ENCODE results near the gene MYO18B. TPM values are rescaled to one million over a fixed set of nuclear protein-coding genes. Genes with fewer than 3 reads are reported as not detected.

MYO18B gene
- total and polyA plus RNA-seq, 9 donors: 47.3 to 92.1 (median 74.7) TPM

- Histone ChIP-seq H3K27ac (ENCODE audit: low read length) (no peak overlapping the region), H3K4me1 (ENCODE audit: control insufficient read depth, insufficient read depth, low read length) (no peaks in the 10 kb centered on the region), H3K4me3 (ENCODE audit: low read length) (no peak overlapping the region), H3K9me3 (replicated peaks; ENCODE audit: control insufficient read depth, low read depth, low read length) (no peaks in the 10 kb centered on the region), H3K27me3 (ENCODE audit: control insufficient read depth, insufficient read depth, low read length) (peaks cover 3% of the 10 kb centered on the region), H3K36me3 (ENCODE audit: control insufficient read depth, insufficient read depth, low read length) (peaks cover 35% of the 10 kb centered on the region)
- DNase-seq: no peak
- 94% methylated on average over 2 of the region's 7 CpGs for WGBS (ENCODE audit: insufficient coverage)
These were observed 74.6 kb downstream of the MYO18B start for GRCh38 chr22:25816522-25817059.

- no peak for DNase-seq
- H3K27ac ChIP-seq (ENCODE audit: low read length): no peak overlapping the region
- no peaks in the 10 kb centered on the region for H3K9me3 ChIP-seq (replicated peaks; ENCODE audit: control insufficient read depth, low read depth, low read length)
- peaks cover 28% of the 10 kb centered on the region for H3K36me3 ChIP-seq (ENCODE audit: control insufficient read depth, insufficient read depth, low read length)
- no peaks in the 10 kb centered on the region for H3K4me1 ChIP-seq (ENCODE audit: control insufficient read depth, insufficient read depth, low read length)
- H3K4me3 ChIP-seq (ENCODE audit: low read length): no peak overlapping the region
- peaks cover 3% of the 10 kb centered on the region for H3K27me3 ChIP-seq (ENCODE audit: control insufficient read depth, insufficient read depth, low read length)
- WGBS (ENCODE audit: insufficient coverage): 82% methylated on average over 4 of the region's 5 CpGs
These were observed 75.3 kb downstream of the MYO18B start for GRCh38 chr22:25817092-25817943.

GRCh38 chr22:25818541-25818940 lies 76.6 kb downstream of the MYO18B start:
- 85% methylated on average over 2 of the region's 4 CpGs for WGBS (ENCODE audit: insufficient coverage)
- H3K27me3 ChIP-seq (ENCODE audit: control insufficient read depth, insufficient read depth, low read length): peaks cover 3% of the 10 kb centered on the region
- peaks cover 28% of the 10 kb centered on the region for H3K36me3 ChIP-seq (ENCODE audit: control insufficient read depth, insufficient read depth, low read length)
- no peak overlapping the region for H3K27ac ChIP-seq (ENCODE audit: low read length)
- no peaks in the 10 kb centered on the region for H3K4me1 ChIP-seq (ENCODE audit: control insufficient read depth, insufficient read depth, low read length)
- no peak for DNase-seq
- no peaks in the 10 kb centered on the region for H3K9me3 ChIP-seq (replicated peaks; ENCODE audit: control insufficient read depth, low read depth, low read length)
- no peak overlapping the region for H3K4me3 ChIP-seq (ENCODE audit: low read length)

GRCh38 chr22:25822344-25822743 lies 80.4 kb downstream of the MYO18B start:
- peaks cover 46% of the 10 kb centered on the region for H3K36me3 ChIP-seq (ENCODE audit: control insufficient read depth, insufficient read depth, low read length)
- 91% methylated on average over 6 of the region's 6 CpGs for WGBS (ENCODE audit: insufficient coverage)

GRCh38 chr22:25823276-25823675 lies 81.3 kb downstream of the MYO18B start:
- Histone ChIP-seq H3K9me3 (replicated peaks; ENCODE audit: control insufficient read depth, low read depth, low read length) (no peaks in the 10 kb centered on the region), H3K27ac (ENCODE audit: low read length) (no peak overlapping the region), H3K4me1 (ENCODE audit: control insufficient read depth, insufficient read depth, low read length) (no peaks in the 10 kb centered on the region), H3K27me3 (ENCODE audit: control insufficient read depth, insufficient read depth, low read length) (peaks cover 2% of the 10 kb centered on the region), H3K4me3 (ENCODE audit: low read length) (no peak overlapping the region), H3K36me3 (ENCODE audit: control insufficient read depth, insufficient read depth, low read length) (peaks cover 46% of the 10 kb centered on the region)
- 71% methylated on average over 7 of the region's 15 CpGs for WGBS (ENCODE audit: insufficient coverage)
- DNase-seq: no peak

More at GRCh38 chr22:25822344-25822743, 80.4 kb downstream of the MYO18B start:
- H3K4me1 ChIP-seq (ENCODE audit: control insufficient read depth, insufficient read depth, low read length): no peaks in the 10 kb centered on the region
- H3K27me3 ChIP-seq (ENCODE audit: control insufficient read depth, insufficient read depth, low read length): peaks cover 4% of the 10 kb centered on the region
- H3K4me3 ChIP-seq (ENCODE audit: low read length): no peak overlapping the region
- no peak for DNase-seq
- no peaks in the 10 kb centered on the region for H3K9me3 ChIP-seq (replicated peaks; ENCODE audit: control insufficient read depth, low read depth, low read length)
- no peak overlapping the region for H3K27ac ChIP-seq (ENCODE audit: low read length)

- DNase-seq: no peak
- WGBS (ENCODE audit: insufficient coverage): 46% methylated on average over 3 of the region's 7 CpGs
- Histone ChIP-seq H3K4me3 (ENCODE audit: low read length) (no peak overlapping the region), H3K27me3 (ENCODE audit: control insufficient read depth, insufficient read depth, low read length) (peaks cover 2% of the 10 kb centered on the region), H3K9me3 (replicated peaks; ENCODE audit: control insufficient read depth, low read depth, low read length) (no peaks in the 10 kb centered on the region), H3K27ac (ENCODE audit: low read length) (no peak overlapping the region), H3K4me1 (ENCODE audit: control insufficient read depth, insufficient read depth, low read length) (no peaks in the 10 kb centered on the region), H3K36me3 (ENCODE audit: control insufficient read depth, insufficient read depth, low read length) (peaks cover 51% of the 10 kb centered on the region)
These were observed 82.9 kb downstream of the MYO18B start for GRCh38 chr22:25824828-25825423.

- Histone ChIP-seq H3K4me1 (ENCODE audit: control insufficient read depth, insufficient read depth, low read length) (no peaks in the 10 kb centered on the region), H3K4me3 (ENCODE audit: low read length) (no peak overlapping the region)
These were observed 85.4 kb downstream of the MYO18B start for GRCh38 chr22:25827415-25827814.

GRCh38 chr22:25828422-25828821 lies 86.4 kb downstream of the MYO18B start:
- Histone ChIP-seq H3K9me3 (replicated peaks; ENCODE audit: control insufficient read depth, low read depth, low read length) (peaks cover 2% of the 10 kb centered on the region), H3K4me3 (ENCODE audit: low read length) (no peak overlapping the region), H3K27ac (ENCODE audit: low read length) (no peak overlapping the region), H3K36me3 (ENCODE audit: control insufficient read depth, insufficient read depth, low read length) (peaks cover 72% of the 10 kb centered on the region), H3K4me1 (ENCODE audit: control insufficient read depth, insufficient read depth, low read length) (no peaks in the 10 kb centered on the region), H3K27me3 (ENCODE audit: control insufficient read depth, insufficient read depth, low read length) (peaks cover 2% of the 10 kb centered on the region)
- no peak for DNase-seq

More at GRCh38 chr22:25827415-25827814, 85.4 kb downstream of the MYO18B start:
- 71% methylated on average over 3 of the region's 9 CpGs for WGBS (ENCODE audit: insufficient coverage)
- H3K9me3 ChIP-seq (replicated peaks; ENCODE audit: control insufficient read depth, low read depth, low read length): peaks cover 2% of the 10 kb centered on the region
- DNase-seq: no peak
- H3K27me3 ChIP-seq (ENCODE audit: control insufficient read depth, insufficient read depth, low read length): peaks cover 2% of the 10 kb centered on the region
- H3K27ac ChIP-seq (ENCODE audit: low read length): no peak overlapping the region
- H3K36me3 ChIP-seq (ENCODE audit: control insufficient read depth, insufficient read depth, low read length): peaks cover 66% of the 10 kb centered on the region

- peaks cover 2% of the 10 kb centered on the region for H3K9me3 ChIP-seq (replicated peaks; ENCODE audit: control insufficient read depth, low read depth, low read length)
- no CpG with 5 or more reads among the region's 5 CpGs for WGBS (ENCODE audit: insufficient coverage)
- DNase-seq: no peak
- H3K4me1 ChIP-seq (ENCODE audit: control insufficient read depth, insufficient read depth, low read length): no peaks in the 10 kb centered on the region
- no peaks in the 10 kb centered on the region for H3K27me3 ChIP-seq (ENCODE audit: control insufficient read depth, insufficient read depth, low read length)
- H3K27ac ChIP-seq (ENCODE audit: low read length): no peak overlapping the region
- peaks cover 71% of the 10 kb centered on the region for H3K36me3 ChIP-seq (ENCODE audit: control insufficient read depth, insufficient read depth, low read length)
- no peak overlapping the region for H3K4me3 ChIP-seq (ENCODE audit: low read length)
These were observed 87.2 kb downstream of the MYO18B start for GRCh38 chr22:25829237-25829636.

Measured in muscle of leg (tissue), 11 donors.